ENCODE results near the gene TPM3.

DNA sequence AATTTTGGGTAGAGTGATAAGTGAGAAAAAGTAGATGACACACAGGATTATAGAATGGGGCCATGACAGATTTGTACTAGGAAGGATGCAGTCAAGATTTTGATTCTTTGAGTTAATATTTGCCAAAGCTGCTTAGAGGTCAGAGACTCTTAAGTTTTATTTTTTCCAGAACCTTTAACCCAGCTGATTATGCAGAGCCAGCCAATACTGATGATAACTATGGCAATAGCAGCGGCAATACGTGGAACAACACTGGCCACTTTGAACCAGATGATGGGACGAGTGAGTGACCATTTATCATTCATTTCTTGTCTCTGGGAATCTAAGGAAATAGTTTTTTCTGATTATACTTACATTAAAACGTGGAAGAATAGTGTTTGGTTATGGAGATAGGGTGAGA, 45.0 kb upstream of the TPM3 start:
- TF ChIP-seq, protein P1, sequence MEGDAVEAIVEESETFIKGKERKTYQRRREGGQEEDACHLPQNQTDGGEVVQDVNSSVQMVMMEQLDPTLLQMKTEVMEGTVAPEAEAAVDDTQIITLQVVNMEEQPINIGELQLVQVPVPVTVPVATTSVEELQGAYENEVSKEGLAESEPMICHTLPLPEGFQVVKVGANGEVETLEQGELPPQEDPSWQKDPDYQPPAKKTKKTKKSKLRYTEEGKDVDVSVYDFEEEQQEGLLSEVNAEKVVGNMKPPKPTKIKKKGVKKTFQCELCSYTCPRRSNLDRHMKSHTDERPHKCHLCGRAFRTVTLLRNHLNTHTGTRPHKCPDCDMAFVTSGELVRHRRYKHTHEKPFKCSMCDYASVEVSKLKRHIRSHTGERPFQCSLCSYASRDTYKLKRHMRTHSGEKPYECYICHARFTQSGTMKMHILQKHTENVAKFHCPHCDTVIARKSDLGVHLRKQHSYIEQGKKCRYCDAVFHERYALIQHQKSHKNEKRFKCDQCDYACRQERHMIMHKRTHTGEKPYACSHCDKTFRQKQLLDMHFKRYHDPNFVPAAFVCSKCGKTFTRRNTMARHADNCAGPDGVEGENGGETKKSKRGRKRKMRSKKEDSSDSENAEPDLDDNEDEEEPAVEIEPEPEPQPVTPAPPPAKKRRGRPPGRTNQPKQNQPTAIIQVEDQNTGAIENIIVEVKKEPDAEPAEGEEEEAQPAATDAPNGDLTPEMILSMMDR (conservative IDR thresholded peaks at IDR 0.05 in 1 of 2, IDR thresholded peaks at IDR 0.05 in 1 of 2; ENCODE audit: low read depth in 1 of 2, low read length in 2 of 2) = no peak
- TF ChIP-seq EZH2 (IDR thresholded peaks at IDR 0.05; ENCODE audit: low read length, missing control alignments) = no peak

All from fibroblast of lung (primary cell).